AG04450 (cell line): Measurements from ENCODE around the gene SRF. TPM values are rescaled to one million over a fixed set of nuclear protein-coding genes. Genes with fewer than 3 reads are reported as not detected.
A peak's percentile ranks its signal among the peaks of the same experiment; 100 is the strongest.

Source experiments
- CTCF ChIA-PET: fragments of 300-600, 350-600 bp; formaldehyde crosslinking; extraction: SDS; loops from one replicate; lab custom pipeline; 2022; ENCODE audit warnings: antibody characterized with exemption, inconsistent platforms; lab: Charles Lee
- POLR2A ChIA-PET: fragments of 350-600 bp; formaldehyde crosslinking; extraction: SDS; loops from one replicate; lab custom pipeline; 2021; ENCODE audit warnings: antibody characterized with exemption, inconsistent platforms; lab: Yijun Ruan, JAX
- DNase-seq: peaks from one replicate; pipeline ENCODE4 v3.0.0-alpha.2; 2011; ENCODE audit warnings: low read depth, low spot score
- H3K27ac ChIP-seq: one replicate; pipeline ENCODE4 v1.5.1; 2012; ENCODE audit warnings: low read depth, low read length, control low read depth
- H3K27me3 ChIP-seq: one replicate; pipeline ENCODE4 v1.6.0; 2012; ENCODE audit warnings: low read length; ENCODE audit not compliant: control insufficient read depth, insufficient read depth
- H3K4me3 ChIP-seq: 2 replicates; pipeline ENCODE4 v1.5.1; 2011; ENCODE audit warnings: mild to moderate bottlenecking, low read depth, low read length, control low read depth
- H3K9me3 ChIP-seq: 2 replicates; pipeline ENCODE4 v1.5.1; 2012; ENCODE audit warnings: low read length; ENCODE audit not compliant: control insufficient read depth, insufficient read depth
- polyA plus RNA-seq: library from polyadenylated mRNA; depleted of rRNA; stranded (reverse); fragments of >200 nt; gene quantifications from 2 replicates; pipeline ENCODE4 v1.2.3, GENCODE V29; 2011
- TF ChIP-seq, protein P1 (sequence below): IDR thresholded peaks from 2 replicates; pipeline ENCODE4 v1.5.1; 2011; ENCODE audit warnings: low read depth, low read length, control low read depth, inconsistent platforms

The SRF gene
- polyA plus RNA-seq, 1 experiment, result 36.8 TPM

DNA sequence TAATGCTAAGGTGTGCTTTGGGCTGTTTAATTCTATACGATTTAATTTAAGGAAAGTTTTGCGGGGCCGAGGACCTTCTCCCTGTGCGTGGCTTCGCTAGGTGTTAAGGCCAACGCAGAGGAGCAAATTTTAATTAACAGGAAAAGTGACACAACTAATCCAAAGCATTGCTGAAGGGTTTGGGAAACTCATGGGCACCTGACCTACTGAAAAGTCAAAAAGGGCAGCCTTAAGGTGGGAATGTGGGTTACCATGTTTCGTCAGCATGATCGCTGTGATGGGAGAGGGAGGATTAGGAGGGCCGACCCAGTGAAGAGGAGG lies 10.5 kb downstream of the SRF start:
- POLR2A ChIA-PET, result interaction anchor here (0.9 to 1.3 kb wide), 4 partner anchors 85 to 252 kb away, joined by 3 to 5 read pairs (median 4); partner anchors contain the start of genes CNPY3, CUL7 and PPP2R5D

DNA sequence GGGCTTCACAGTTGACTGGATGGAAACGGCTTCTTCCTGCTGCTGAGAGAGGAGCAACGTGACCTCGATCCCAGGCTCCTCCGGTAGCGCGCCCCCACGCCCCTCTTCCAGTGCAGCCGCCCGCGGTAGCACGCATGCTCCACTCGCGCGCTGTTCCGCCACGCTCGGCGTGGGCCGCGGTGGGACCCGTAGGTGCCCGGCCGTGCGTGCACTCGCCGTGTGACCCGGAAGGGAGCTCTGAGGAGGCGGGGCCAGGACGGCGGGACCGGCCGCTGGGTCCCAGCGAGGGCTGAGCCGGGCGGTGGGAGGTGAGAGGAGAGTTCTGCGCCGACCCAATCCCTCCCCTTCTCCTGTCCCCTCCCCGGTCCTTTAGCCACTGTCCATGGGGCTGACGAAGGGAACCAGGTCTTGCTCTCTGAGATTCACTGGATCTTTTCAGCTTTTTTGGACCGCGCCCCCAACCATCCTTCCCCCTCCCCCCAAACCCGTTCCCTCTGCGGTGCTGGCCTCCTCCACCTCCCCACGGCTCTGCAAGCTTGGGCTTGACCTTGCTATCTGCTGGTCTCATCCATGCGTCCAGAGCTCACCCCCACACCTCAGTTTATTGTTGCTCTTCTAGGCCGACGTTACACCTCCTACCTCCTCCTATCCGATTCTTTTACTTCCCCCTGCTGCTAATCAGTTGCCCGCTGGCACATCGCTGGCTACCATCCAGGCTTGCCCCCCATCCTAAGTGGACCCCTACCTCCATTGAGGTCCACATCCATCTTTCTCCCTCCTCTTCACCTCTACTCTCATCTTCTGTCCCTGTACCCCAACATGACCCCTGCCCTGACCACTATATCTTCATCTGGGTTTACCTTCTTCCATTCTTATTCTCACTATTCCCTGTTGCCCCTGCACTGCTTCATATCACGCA lies 11.1 kb downstream of the SRF start, which contains the start of gene CUL9:
Gene CUL9 (plus strand): TSS at position 255 of the 919 bp plus-strand sequence. CDS start 2,115 bp downstream, outside the sequence.
- no peak for DNase-seq
- H3K27ac ChIP-seq, result peak within 1 kb of the TSS; percentile 57
- H3K9me3 ChIP-seq, result no peaks in the 10 kb centered on the region
- no peaks in the 10 kb centered on the region for H3K27me3 ChIP-seq
- ChIA-PET POLR2A (interaction anchor here (0.8 to 1.3 kb wide), 6 partner anchors 12 to 253 kb away, joined by 3 to 5 read pairs (median 4); partner anchors contain the start of genes CNPY3, CUL7, PPP2R5D and RRP36), CTCF (no interaction called here)
- TF ChIP-seq, protein P1, sequence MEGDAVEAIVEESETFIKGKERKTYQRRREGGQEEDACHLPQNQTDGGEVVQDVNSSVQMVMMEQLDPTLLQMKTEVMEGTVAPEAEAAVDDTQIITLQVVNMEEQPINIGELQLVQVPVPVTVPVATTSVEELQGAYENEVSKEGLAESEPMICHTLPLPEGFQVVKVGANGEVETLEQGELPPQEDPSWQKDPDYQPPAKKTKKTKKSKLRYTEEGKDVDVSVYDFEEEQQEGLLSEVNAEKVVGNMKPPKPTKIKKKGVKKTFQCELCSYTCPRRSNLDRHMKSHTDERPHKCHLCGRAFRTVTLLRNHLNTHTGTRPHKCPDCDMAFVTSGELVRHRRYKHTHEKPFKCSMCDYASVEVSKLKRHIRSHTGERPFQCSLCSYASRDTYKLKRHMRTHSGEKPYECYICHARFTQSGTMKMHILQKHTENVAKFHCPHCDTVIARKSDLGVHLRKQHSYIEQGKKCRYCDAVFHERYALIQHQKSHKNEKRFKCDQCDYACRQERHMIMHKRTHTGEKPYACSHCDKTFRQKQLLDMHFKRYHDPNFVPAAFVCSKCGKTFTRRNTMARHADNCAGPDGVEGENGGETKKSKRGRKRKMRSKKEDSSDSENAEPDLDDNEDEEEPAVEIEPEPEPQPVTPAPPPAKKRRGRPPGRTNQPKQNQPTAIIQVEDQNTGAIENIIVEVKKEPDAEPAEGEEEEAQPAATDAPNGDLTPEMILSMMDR, result no peak
- peak within 1 kb of the TSS; percentile 85 for H3K4me3 ChIP-seq

More for the DNA sequence above, 10.5 kb downstream of the SRF start:
- Histone ChIP-seq H3K27me3 (no peaks in the 10 kb centered on the region), H3K4me3 (peak overlapping the region; percentile 85), H3K9me3 (no peaks in the 10 kb centered on the region), H3K27ac (peak overlapping the region; percentile 57)
- no peak for DNase-seq
- TF ChIP-seq, protein P1, result no peak
- CTCF ChIA-PET, result no interaction called here

DNA sequence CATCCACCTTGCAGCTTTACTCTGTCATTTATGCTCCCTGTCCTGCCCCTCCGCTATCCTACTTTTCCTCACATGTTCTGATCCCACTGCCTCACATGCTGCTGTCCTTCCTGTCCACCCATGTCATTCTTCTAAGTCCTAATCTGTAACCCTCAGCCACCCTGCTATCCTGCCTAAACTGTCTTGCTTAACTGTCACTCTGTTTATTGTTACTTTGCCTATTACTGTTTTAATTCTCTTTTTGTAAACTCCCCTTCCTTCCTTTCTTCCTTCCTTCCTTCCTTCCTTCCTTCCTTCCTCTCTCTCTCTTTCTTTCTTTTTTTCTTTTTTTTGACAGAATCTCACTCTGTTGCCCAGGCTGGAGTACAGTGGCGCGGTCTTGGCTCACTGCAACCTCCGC lies 12.4 kb downstream of the SRF start:
- ChIA-PET POLR2A (no interaction called here), CTCF (no interaction called here)
- Histone ChIP-seq H3K4me3 (no peak overlapping the region), H3K27me3 (no peaks in the 10 kb centered on the region), H3K9me3 (no peaks in the 10 kb centered on the region), H3K27ac (no peak overlapping the region)
- no peak for DNase-seq
- TF ChIP-seq, protein P1, result no peak

DNA sequence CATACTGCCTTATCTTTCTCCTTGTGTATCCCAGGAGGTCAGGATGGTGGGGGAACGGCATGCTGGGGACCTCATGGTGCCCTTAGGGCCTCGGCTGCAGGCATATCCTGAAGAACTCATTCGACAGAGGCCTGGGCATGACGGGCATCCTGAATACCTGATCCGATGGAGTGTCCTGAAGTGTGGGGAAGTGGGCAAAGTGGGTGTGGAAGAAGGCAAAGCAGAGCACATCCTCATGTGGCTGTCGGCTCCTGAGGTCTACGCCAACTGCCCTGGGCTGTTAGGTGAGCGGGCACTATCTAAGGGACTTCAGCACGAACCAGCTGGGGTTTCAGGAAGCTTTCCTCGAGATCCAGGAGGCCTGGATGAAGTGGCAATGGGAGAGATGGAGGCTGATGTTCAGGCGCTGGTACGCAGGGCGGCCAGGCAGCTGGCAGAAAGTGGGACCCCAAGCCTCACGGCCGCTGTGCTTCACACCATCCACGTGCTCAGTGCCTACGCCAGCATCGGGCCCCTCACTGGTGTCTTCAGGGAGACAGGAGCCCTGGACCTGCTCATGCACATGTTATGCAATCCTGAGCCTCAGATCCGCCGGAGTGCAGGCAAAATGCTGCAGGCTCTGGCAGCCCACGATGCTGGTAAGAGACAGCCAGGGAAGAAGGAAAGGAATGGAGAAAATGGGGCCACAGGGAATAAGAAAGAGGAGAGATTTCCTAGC lies 13.4 kb downstream of the SRF start:
- CTCF ChIA-PET, result no interaction called here

More for the DNA sequence above, 13.4 kb downstream of the SRF start:
- no peak for DNase-seq
- H3K4me3 ChIP-seq, result no peak overlapping the region
- H3K9me3 ChIP-seq, result no peaks in the 10 kb centered on the region
- TF ChIP-seq, protein P1, result no peak
- H3K27ac ChIP-seq, result no peak overlapping the region
- no peaks in the 10 kb centered on the region for H3K27me3 ChIP-seq
- POLR2A ChIA-PET, result no interaction called here
